Endothelial cell of umbilical vein (primary cell): Measurements from ENCODE around the gene RIOX2. TPM values are rescaled to one million over a fixed set of nuclear protein-coding genes. Genes with fewer than 3 reads are reported as not detected.

Experiments
- BruUV-seq: library from RNA; stranded (reverse); fragments of 400-500 nt; replicated peaks from 2 replicates; lab custom pipeline; 2021; lab: Mats Ljungman, UMichigan
- CTCF ChIA-PET: fragments of 300-600, 350-600 bp; sonication (Branson Sonifier 250); formaldehyde crosslinking; loops from one replicate; lab custom pipeline; 2021; ENCODE audit warnings: antibody characterized with exemption, inconsistent platforms; lab: Charles Lee
- POLR2A ChIA-PET: fragments of 300-600, 350-600 bp; sonication (Branson Sonifier 250); formaldehyde crosslinking; loops from one replicate; lab custom pipeline; 2021; ENCODE audit warnings: antibody characterized with exemption, inconsistent platforms; lab: Charles Lee
- DNase-seq: peaks from one replicate; pipeline ENCODE4 v3.0.0-alpha.2; 2011; ENCODE audit warnings: low read depth, low spot score
- FAIRE-seq: peaks from 2 replicates; lab custom pipeline; 2011; peaks lifted over from hg19 to GRCh38; lab: Jason Lieb, UNC
- H2AFZ ChIP-seq: 2 replicates; pipeline ENCODE4 v1.6.0; 2012; ENCODE audit warnings: low read depth, low read length, control low read depth, inconsistent platforms
- H3K27ac ChIP-seq: 2 replicates; pipeline ENCODE4 v1.5.1; 2011; ENCODE audit warnings: low read depth, mild to moderate bottlenecking, control low read depth, low read length, moderate library complexity; ENCODE audit not compliant: insufficient read depth
- H3K27me3 ChIP-seq, 2 experiments: 2 replicates each; pipeline versions ENCODE4 v1.6.0 to v1.6.1; 2011; ENCODE audit warnings: low read length in 2 of 2, mixed read lengths in 1 of 2; ENCODE audit not compliant: control insufficient read depth in 2 of 2, insufficient read depth in 2 of 2
- H3K36me3 ChIP-seq, 2 experiments: 2 replicates in 1 of 2; 3 replicates in 1 of 2; pipeline ENCODE4 v1.5.1; 2011; ENCODE audit warnings: low read length in 2 of 2, mild to moderate bottlenecking in 1 of 2, moderate library complexity in 1 of 2; ENCODE audit not compliant: control insufficient read depth in 2 of 2, insufficient read depth in 2 of 2; ENCODE audit errors: extremely low read depth in 1 of 2
- H3K4me1 ChIP-seq: 3 replicates; pipeline ENCODE4 v1.5.1; 2011; ENCODE audit warnings: mild to moderate bottlenecking, low read length; ENCODE audit not compliant: control insufficient read depth, insufficient read depth; ENCODE audit errors: extremely low read depth
- H3K4me2 ChIP-seq: 2 replicates; pipeline ENCODE4 v1.6.1; 2011; ENCODE audit warnings: low read length, control low read depth, mixed read lengths; ENCODE audit not compliant: insufficient read depth
- H3K4me3 ChIP-seq, 3 experiments: fragments of 200-600 bp in 1 of 3; sonication (generic), shearing (Covaris generic) in 1 of 3; replicated peaks in 1 of 3; 2 replicates each; pipeline ENCODE4 v1.5.1; 2011 to 2016; ENCODE audit warnings: control low read depth in 3 of 3, low read length in 3 of 3, mild to moderate bottlenecking in 2 of 3, inconsistent platforms in 1 of 3, low read depth in 1 of 3, moderate library complexity in 1 of 3; ENCODE audit not compliant: insufficient read depth in 1 of 3
- H3K79me2 ChIP-seq: 2 replicates; pipeline ENCODE4 v1.6.0; 2012; ENCODE audit warnings: low read length, inconsistent platforms; ENCODE audit not compliant: control insufficient read depth, insufficient read depth
- H3K9ac ChIP-seq: replicated peaks from 2 replicates; pipeline ENCODE3; 2011; ENCODE audit warnings: low read length, control low read depth; ENCODE audit not compliant: insufficient read depth; ENCODE audit errors: extremely low read depth
- H3K9me1 ChIP-seq: replicated peaks from 3 replicates; pipeline ENCODE4 v1.6.0; 2011; ENCODE audit warnings: mild to moderate bottlenecking, low read length; ENCODE audit not compliant: control insufficient read depth, insufficient read depth; ENCODE audit errors: extremely low read depth
- H3K9me3 ChIP-seq: replicated peaks from 2 replicates; pipeline ENCODE4 v1.5.1; 2012; ENCODE audit warnings: low read length, inconsistent platforms; ENCODE audit not compliant: control insufficient read depth, insufficient read depth
- H4K20me1 ChIP-seq: replicated peaks from 2 replicates; pipeline ENCODE3; 2011; ENCODE audit warnings: mild to moderate bottlenecking, low read length; ENCODE audit not compliant: control insufficient read depth, insufficient read depth; ENCODE audit errors: extremely low read depth
- JUN ChIP-seq: IDR thresholded peaks from 2 replicates; pipeline ENCODE4 v1.6.1; 2011; ENCODE audit warnings: borderline replicate concordance, low read depth; ENCODE audit not compliant: insufficient read length, insufficient read depth
- POLR2A ChIP-seq: IDR thresholded peaks from 2 replicates; pipeline ENCODE4 v1.6.1; 2012; ENCODE audit warnings: low read depth, mild to moderate bottlenecking, control low read depth, low read length
- dilution Hi-C: fragments of 300-500 bp; cut with MboI; formaldehyde crosslinking; loops from one replicate; pipeline ENCODE4 v1.15.0; 2019; ENCODE audit warnings: low sequenced_read_pairs; ENCODE audit not compliant: extremely low pct_ligation_motif_present
- intact Hi-C: fragments of 100-400 bp; cut with micrococcal nuclease; formaldehyde crosslinking; loops from one replicate; pipeline ENCODE4 v1.10.0; 2022
- polyA plus RNA-seq, 4 experiments: library from polyadenylated mRNA; depleted of rRNA in 3 of 4; stranded (reverse) in 3 of 4; unstranded in 1 of 4; fragments of >200 nt; gene quantifications; 2 replicates each; pipeline versions ENCODE4 v1.2.1 to v1.2.3, GENCODE V29; 2011 to 2012; ENCODE audit warnings: missing spikeins in 1 of 4
- total RNA-seq: library from RNA; stranded (reverse); gene quantifications from 2 replicates; pipeline ENCODE4 v1.2.3, GENCODE V29; 2021

RIOX2 gene
- total and polyA plus RNA-seq, 2 donors (not counting 3 experiments of a cell fraction or from before 2014, with no cell fraction given): 14.5 to 30.5 TPM

- Histone ChIP-seq H3K9me1 (no peaks in the 10 kb centered on the region), H2AFZ (no peak overlapping the region), H3K9me3 (no peaks in the 10 kb centered on the region), H4K20me1 (no peaks in the 10 kb centered on the region), H3K79me2 (no peaks in the 10 kb centered on the region), H3K36me3 (no peaks in the 10 kb centered on the region), H3K4me3 (no peak overlapping the region), H3K4me2 (no peak overlapping the region), H3K27me3 (peaks cover 4 to 8% of the 10 kb centered on the region in 2 experiments), H3K9ac (no peak overlapping the region), H3K4me1 (no peaks in the 10 kb centered on the region), H3K27ac (no peak overlapping the region)
- no peak for DNase-seq
- CTCF ChIA-PET: interaction anchor here (0.6 to 6.7 kb wide), 6 partner anchors 10 to 301 kb away, joined by 3 to 104 read pairs (median 5); no protein-coding TSS in a partner anchor
- TF ChIP-seq JUN: no peak
- POLR2A ChIA-PET: no interaction called here
- BruUV-seq: no TSS peak
- FAIRE-seq: no peak
- dilution Hi-C loops (no loop called here), intact Hi-C loops (no loop called here)
Measured at GRCh38 chr3:98020412-98020811, 48.2 kb upstream of the RIOX2 start.

GRCh38 chr3:98018301-98018700 lies 46.1 kb upstream of the RIOX2 start:
- no peak for TF ChIP-seq POLR2A
- H3K27me3 ChIP-seq: peaks cover 6 to 11% of the 10 kb centered on the region in 2 experiments
- CTCF ChIA-PET: no interaction called here

More at GRCh38 chr3:98018301-98018700, 46.1 kb upstream of the RIOX2 start:
- H2AFZ ChIP-seq: no peak overlapping the region
- H3K4me3 ChIP-seq: no peak overlapping the region
- no peaks in the 10 kb centered on the region for H3K4me1 ChIP-seq
- POLR2A ChIA-PET: no interaction called here
- H3K4me2 ChIP-seq: no peak overlapping the region
- no peak overlapping the region for H3K27ac ChIP-seq
- FAIRE-seq: no peak
- intact Hi-C loops: no loop called here
- BruUV-seq: no TSS peak
- no peak overlapping the region for H3K9ac ChIP-seq
- no peaks in the 10 kb centered on the region for H4K20me1 ChIP-seq
- H3K36me3 ChIP-seq: no peaks in the 10 kb centered on the region
- H3K79me2 ChIP-seq: no peaks in the 10 kb centered on the region
- no peaks in the 10 kb centered on the region for H3K9me3 ChIP-seq
- dilution Hi-C loops: no loop called here
- DNase-seq: no peak
- no peaks in the 10 kb centered on the region for H3K9me1 ChIP-seq
